MM.1S (cell line): ENCODE results near the gene ECT2.

ENCODE experiments used
- EZH2 ChIP-seq: fragments of 300-600 bp; sonication (generic); optimal IDR thresholded peaks from 2 replicates; pipeline ENCODE3; 2017; ENCODE audit warnings: low read depth, mild to moderate bottlenecking, antibody characterized with exemption, low read length, mixed read lengths
- TF ChIP-seq, protein P1 (sequence below): fragments of 300-600 bp; sonication (generic); IDR thresholded peaks from 2 replicates; pipeline ENCODE4 v1.5.1; 2016; ENCODE audit warnings: antibody characterized with exemption, low read length, mixed read lengths

- TF ChIP-seq, protein P1, sequence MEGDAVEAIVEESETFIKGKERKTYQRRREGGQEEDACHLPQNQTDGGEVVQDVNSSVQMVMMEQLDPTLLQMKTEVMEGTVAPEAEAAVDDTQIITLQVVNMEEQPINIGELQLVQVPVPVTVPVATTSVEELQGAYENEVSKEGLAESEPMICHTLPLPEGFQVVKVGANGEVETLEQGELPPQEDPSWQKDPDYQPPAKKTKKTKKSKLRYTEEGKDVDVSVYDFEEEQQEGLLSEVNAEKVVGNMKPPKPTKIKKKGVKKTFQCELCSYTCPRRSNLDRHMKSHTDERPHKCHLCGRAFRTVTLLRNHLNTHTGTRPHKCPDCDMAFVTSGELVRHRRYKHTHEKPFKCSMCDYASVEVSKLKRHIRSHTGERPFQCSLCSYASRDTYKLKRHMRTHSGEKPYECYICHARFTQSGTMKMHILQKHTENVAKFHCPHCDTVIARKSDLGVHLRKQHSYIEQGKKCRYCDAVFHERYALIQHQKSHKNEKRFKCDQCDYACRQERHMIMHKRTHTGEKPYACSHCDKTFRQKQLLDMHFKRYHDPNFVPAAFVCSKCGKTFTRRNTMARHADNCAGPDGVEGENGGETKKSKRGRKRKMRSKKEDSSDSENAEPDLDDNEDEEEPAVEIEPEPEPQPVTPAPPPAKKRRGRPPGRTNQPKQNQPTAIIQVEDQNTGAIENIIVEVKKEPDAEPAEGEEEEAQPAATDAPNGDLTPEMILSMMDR = no peak
- TF ChIP-seq EZH2 = no peak
Measured at GRCh38 chr3:172803489-172803888, 53.0 kb downstream of the ECT2 start.
